Measurements from ENCODE around the gene EIF4A2.

- no peak for TF ChIP-seq CTCF (conservative IDR thresholded peaks at IDR 0.05)
- TF ChIP-seq EZH2 (IDR thresholded peaks at IDR 0.05; ENCODE audit: low read depth), result no peak
Observed at GRCh38 chr3:186754871-186755270, 28.5 kb upstream of the EIF4A2 start.
